Activated CD4-positive, CD25-positive, alpha-beta regulatory T cell treated with anti-CD3 and anti-CD28 coated beads, Interleukin-2, amount 50 U/mL, for 72 hours (primary cell): ENCODE data around the gene HIP1R.
"Not testable (repeated sequence)": the region's sequence is repeated elsewhere in the genome, so short reads cannot be mapped to it uniquely, and the experiment has no call there.

ENCODE experiments used
- DNase-seq: peaks from one replicate; pipeline ENCODE4 v3.0.0; 2021

Gene HIP1R

DNA sequence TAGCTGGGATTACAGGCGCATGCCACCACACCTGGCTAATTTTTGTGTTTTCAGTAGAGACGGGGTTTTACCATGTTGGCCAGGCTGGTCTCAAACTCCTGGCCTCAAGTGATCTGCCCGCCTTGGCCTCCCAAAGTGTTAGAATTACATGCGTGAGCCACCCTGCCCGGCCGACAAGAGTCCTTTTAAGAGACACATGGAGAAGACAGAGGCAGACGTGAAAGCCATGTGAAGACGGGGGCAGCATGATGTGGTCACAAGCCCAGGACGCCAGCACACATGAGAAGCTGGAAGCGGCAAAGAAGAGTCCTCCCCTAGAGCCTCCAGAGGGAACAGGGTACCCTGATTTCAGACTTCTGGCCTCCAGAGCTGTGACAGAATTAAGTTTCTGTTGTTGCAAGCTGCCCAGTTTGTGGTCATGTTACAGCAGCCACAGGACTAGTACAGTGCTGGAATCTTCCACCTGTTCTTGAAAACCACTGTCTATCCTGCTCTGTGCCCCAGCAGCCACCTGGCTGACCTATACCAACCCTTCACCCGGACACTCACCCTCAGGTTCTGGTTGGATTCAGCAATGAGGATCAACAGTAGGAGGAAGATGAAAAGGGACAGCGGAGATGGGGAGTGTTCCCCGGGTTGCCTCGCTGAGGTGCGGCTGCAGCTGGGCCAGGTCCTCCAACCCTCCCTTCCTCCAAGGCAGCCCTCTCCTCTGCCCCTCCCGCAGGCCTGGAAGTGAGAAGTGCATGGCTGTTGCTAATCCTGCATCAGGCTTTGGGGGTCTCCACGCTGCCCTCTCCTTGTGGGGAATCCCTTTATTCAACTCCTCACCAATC is 43.7 kb downstream of the HIP1R start:
- DNase-seq, result peak; percentile 19

DNA sequence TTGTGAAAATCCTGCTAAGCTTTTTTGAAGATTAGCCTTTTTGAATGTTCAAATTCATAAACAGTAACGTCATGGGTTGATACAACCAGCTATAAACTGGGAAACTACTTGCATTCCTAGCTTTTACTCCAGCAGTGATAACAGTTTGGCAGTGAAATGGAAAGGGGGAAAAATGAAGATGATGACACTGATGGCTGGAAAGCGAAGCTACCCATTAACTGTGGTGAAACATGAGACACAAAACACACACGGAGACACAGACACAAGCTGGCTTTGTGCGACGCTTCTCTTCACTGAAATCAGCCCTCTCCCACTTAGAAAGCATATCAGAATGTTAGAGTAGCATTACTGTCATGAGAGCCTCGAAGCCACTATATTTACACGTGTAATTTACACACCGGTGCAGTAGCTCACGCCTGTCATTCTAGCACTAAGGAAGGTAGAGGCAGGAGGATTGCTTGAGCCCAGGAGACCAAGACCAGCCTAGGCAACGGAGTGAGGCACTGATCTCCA is 45.0 kb downstream of the HIP1R start:
- no peak for DNase-seq

DNA sequence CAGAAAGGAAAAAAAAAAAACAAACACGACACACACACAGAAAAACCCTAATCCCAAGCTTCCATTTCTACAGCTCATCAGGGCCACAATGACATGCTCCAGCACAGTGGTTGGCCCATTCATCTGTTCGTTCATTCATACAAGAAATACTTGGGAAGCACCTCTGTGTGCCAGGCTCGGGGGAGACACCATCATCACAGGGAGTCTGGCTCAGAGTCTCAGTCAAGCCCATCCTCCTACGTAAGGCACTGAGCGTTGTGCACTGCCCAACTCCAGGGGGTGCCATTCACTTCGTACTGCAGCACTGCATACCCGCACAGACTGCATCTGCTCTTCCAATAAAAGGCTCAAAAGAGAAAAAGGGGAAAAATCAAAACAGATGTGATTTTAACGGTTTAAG is 45.4 kb downstream of the HIP1R start:
- DNase-seq, result no peak

DNA sequence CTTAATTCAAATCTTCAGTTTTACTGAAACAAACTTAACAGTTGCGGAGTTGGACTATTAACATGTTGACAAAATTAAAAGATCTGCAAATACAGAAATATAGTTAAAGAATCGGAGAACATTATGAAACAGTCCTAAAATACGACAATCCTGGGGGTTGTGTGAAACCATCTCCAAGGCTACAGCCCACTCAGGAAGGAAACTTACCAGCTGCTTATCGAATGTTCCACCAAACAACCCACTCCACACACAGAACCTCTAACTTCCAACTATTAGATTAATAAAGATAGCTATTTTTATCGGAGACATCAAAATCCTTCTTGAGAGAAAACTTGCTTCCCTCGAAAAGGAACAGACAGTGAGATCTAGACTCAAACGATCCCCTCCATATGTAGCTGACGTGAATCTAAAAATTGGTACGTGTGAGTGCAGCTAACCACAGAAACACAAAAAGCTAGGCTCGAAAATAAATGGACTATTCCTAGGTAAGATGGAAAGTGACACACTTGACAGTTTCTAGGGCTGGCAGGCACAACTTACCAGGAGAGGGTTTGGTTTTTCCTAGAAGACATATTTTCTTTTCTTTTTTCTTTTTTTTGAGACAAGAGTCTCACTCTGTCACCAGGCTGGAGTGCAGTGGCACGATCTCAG is 47.8 kb downstream of the HIP1R start:
- DNase-seq, result no peak

DNA sequence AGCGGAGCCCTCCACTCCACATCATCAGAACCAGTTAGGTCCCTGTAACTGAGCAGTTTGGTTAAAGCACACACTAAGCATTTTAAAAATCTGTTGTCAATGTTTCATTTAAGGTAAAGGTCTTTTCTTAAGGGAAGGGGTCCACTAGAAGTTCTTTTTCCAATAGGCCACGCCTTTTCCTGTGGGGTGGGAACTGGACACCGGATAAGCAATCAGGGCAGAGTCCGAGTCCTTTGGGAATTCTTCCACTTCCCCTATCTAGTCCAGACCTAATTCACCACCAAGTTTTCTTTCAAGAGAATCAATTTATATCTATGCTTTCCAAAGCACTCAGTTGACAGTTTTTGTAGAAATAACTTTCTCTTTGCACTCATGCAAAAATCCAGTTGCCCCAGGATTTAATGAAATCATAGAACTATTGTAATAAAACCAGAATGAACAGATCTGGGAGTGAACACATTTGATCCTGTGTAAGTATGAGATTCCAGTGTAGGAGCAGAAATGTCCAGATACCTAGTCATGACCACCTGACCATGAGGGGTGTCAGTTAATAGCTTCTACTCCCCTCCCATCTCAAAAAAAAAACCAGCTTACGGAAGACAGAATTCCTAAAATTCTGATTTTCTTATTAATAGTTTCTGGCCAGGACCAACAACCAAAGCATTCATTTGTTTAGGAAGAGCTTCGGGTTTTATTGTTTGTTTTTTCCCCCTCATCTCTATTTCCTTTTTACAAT is 49.0 kb downstream of the HIP1R start:
- no peak for DNase-seq

DNA sequence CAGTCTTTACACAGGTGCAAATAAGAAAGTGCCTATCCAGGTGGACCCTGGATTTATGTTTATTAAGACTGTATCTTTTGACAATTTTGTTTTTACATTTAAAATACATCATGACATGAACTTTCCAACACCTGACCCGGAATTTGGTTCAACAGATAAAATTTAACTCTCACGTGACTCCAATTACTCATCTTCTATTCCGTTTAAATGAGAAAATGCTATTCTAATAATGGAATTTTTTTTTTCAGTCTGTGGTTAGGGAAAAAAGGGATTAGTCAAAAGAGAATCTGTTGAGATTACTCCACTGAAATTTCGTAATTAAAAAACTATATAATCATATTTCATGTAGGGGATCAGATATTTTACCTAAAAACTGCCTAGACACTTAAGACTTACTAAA is 49.6 kb downstream of the HIP1R start:
- no peak for DNase-seq

DNA sequence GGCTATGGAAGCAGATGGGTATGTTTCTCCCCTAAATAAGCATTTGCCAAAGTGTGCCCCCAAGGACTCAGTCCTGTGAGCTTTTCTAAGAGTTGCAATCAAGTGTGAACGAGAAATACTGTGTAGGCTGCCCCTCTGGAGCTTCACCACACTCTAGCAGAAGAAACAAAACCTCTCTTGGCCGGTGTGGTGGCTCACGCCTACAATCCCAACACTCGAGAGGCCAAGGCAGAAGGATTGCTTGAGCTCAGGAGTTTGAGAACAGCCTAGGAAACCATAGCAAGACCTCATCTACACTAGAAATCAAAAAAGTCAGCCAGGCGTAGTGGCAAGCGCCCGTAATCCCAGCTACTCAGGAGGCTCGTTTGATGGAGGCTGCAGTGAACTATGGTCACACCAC is 50.9 kb downstream of the HIP1R start:
- DNase-seq, result no peak

DNA sequence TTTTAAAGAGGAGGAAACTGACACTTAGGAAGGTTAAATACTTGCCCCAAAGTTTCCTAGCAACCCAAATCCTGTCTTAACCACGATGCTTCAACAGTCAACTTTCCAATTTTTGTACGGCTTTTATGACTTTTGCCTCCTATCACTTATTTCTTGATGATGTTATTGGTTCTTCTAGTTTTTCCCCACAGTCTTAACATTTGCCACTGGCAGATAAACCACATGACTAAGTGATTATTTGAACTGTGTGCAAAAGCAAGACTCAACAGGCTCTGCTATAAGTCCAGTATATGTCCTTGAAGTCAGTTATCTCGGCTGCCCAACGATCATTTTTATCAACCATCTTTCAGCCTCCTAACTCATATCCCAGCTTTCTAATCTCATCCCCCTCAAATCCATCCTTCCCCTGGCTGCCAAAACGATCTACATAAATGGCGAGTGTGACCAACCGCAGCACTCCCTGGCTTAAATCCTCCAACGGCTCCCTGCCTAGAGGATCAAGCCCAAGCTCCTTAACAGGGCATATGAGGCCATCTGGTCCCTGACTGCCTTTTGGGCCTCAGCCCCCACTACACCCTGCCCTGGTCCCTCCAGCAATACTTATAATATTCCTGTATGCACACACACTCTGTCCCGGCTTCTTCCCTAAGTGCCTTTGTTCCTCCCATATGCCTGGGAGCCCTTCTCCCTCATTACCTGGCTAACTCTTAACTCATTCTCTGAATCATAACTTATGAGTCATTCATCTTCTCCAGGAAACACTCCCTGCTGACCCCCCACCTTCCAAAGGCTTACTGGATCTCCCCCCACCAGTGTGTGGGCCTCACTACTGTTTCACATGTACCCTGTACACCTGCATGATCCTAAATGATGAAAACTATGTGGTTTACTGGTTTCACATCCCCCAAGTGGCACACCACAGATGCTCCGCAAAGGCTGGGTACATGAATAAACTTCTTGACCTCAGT is 51.9 kb downstream of the HIP1R start:
- DNase-seq, result no peak

DNA sequence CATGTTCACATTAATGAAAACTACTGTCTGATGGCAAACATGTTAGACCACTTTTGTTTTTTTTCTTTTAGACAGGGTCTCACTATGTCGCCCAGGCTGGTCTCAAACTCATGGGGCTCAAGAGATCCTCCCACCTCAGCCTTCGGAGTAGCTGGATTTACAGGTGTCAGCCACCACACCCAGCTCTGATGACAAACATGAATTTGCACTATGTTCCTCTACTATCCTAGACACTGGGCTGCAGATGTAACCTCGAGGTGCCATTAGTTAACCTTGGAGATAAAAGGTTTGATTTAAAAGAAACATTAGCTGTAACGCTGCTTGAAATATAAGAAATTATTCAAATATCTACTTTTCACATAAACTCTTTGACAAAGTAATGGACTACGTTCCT is 52.6 kb downstream of the HIP1R start:
- no peak for DNase-seq

DNA sequence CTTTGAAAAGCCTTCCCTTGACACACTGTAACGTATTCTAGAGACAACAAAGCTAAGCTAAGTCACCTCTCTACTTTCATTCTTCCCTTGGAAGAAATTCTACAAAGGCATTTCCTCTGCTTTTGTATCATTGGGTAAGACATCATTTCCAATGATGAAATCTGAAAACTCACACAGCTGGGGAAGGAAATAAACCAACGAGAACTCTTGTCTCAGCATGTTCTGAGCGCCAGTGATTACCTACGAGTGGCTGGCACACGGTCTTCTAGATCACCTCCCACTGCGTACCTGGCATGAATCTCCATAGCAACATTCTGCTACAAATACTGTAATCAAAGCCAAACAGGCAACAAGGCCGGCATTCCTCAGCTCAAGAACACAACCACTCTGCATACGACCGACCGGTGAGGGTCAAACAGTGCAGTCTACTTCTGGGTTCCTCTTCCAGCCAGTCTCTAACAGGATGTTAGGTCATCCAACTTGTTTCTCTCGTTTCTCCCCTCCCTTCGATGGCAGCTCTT is 53.0 kb downstream of the HIP1R start:
- DNase-seq, result no peak

DNA sequence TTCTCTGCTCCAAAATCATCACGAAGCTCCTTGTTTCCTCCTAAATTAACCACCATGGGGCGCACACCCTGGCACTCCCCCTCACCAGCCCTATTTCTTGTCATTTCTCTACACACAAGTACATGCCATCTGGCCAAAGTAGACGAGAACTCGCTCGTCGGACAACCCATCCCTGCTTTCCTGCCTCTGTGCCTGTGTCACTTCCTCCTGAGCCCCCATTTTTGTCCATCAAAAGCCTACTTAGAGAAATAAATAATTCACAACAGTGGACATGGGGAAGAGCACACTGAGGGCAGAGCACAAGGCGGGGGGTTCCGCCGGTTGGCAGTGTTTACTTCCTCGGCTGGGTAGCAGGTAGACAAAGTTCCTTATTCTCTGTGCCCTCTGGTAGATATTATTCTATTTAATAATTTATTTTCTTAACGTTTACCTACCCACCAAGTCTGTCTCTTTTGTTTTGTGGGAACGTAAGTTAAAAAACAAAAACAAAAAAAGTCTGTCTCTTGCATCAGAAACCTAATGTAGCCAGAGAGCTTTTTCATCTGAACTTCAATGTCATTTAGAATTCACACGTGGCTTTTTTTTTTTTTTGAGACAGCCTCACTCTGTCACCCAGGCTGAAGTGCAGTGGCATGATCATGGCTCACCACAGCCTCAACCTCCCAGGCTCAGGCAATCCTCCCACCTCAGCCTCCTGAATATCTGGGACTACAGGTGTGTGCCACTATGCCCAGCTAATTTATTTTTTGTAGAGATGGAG is 54.7 kb downstream of the HIP1R start:
- no peak for DNase-seq

DNA sequence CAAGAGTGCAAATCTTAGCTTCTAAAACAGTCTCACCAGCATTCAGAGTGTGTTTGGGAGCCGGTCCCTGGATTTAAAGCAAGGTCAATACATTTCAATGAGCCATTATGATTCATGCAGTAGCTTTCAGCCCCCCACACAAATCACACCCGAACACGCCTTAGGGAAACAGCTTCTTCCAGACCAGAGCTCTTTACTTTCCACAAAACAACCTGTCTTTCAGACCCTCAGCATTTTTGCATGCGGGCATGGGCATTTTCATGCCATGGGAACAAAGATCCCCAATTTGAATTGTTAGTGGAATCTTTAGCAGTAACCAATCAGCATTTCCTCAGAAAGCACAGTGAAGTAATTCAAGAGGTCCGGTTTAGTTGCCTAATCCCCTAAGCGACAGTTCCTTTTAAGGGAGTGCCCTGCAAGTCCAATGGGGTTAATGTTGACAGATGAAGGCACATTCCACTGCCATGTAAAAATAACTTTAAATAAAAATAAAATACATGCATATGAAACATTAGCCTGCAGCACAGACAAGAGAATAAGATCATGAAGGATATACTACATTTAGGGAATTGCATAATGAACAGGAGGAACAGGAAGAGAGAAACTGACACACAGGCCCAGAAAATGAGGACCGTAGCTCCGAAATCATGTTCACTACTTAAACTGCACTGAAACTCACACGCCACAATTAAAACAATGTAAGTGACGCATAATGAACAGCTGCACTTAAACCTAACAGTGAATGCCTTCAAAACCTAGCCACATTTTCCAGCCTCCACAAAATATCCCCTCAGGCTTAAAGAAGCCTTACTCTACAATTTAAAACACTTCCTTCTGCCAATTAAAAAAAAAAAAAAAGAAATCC is 56.6 kb downstream of the HIP1R start:
- DNase-seq, result no peak

DNA sequence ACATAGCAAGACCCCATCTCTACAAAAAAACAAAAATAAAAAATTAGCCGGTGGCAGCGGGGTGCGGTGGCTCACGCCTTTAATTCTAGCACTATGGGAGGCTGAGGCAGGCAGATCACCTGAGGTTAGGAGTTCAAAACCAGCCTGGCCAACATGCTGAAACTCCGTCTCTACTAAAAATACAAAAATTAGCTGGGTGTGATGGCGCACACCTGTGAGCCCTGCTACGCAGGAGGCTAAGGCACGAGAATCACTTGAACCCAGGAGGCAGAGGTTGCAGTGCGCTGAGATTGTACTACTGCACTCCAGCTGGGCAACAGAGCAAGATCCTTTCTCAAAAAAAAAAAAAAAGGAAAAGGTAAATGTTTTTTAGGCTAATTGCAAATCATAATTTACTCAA is 57.5 kb downstream of the HIP1R start:
- not testable (repeated sequence) for DNase-seq

DNA sequence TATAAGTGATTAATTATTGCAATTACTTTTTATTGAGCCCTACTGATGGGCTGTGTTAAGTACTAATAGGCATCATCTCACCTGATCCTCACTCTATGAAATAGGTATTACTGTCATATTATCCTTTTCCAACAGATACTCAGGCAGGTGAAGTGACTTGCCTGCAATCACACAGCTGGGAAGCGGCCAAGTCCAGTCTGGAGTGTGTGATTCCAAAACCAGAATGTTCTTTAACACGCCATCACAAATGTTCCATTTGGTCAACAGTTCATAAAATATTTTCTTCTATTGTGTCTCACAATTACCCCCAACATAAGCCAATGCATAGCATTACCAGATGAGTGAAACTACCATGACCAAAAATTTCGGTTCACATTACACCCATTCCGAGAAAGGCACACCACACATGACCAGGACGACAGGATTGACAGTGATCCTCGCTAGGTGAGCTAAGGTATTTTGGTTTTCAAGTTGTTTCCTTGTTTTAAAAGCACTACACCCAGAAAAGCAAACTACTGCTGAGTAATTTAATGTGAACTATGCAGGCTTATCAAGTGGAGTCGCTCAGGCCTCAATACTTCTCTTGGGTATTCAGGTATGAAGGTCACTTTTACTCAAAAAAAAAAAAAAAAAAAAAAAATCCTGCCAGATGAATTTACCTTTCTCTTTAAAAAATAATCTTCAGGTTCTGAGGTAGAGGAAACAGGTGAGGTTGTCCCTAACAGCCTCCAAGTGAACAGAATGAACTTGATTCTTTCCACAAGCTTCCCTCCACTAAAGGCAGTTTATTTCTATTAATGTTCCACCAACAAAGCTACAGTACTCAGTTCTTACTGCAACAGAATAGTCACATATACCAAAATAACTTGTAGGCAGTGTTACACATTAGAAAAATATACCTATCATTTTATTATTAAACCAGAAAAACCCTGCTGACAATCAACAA is 58.2 kb downstream of the HIP1R start:
- no peak for DNase-seq

DNA sequence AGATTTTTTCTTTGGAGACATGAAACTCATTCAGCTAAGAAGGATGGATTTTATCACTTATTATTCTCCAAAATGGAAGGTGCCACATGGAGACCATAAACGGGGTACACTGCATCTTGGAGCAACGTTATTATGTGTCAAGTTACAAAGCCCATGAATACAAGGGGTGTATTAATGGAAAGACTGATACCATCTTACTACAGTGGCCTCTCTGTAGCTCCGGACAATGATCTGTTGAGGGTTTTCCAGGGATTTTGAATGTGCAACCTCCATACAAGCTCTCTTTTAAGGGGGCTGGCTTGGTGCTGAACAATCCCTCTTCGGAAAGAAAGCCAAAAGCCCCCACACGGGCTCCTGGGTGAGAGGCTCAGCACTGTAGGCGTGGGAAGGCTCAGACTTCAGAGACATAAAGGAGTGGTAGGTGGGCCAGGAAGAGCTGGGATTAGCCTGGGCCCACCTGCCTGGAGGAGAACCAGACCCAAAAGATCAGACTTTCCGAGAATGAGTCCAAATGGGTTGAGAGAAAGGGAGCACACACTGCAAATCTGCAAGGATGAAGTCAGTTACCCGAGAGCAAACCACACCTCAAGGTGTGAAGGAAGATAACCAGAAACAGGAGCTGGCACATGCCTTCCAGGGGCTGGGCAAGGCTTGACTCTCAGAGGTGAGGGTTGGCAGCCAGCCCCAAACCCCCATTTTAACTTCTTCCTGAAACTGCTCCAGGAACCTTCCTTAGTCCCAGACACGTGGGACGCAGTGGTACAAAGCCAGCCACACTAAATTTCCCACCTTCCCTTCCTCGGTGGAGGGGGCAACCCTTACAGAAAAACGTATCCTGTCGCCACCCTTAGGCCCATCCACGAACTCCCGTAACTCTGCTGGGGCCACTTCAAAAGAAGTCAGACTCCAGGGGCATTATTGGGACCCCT is 59.2 kb downstream of the HIP1R start:
- DNase-seq, result no peak

DNA sequence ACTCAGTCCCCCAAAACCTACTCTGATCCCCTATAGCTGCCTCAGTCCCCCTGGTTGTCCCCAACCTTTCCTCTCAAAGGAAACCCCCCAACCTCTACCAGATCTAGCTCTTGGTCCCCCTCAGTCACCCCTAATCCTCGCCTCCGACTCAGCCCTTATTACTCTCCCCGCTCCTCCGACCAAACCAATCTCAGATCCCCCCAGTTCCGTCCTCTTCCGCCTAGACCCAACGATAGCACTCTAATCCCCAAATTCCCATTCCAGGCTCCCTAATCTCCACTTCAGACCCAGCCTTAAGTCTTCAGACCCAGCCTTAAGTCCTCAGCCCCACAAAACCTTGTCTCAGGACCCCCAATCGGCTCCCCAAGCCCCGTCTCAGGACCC is 60.1 kb downstream of the HIP1R start:
- DNase-seq, result no peak

DNA sequence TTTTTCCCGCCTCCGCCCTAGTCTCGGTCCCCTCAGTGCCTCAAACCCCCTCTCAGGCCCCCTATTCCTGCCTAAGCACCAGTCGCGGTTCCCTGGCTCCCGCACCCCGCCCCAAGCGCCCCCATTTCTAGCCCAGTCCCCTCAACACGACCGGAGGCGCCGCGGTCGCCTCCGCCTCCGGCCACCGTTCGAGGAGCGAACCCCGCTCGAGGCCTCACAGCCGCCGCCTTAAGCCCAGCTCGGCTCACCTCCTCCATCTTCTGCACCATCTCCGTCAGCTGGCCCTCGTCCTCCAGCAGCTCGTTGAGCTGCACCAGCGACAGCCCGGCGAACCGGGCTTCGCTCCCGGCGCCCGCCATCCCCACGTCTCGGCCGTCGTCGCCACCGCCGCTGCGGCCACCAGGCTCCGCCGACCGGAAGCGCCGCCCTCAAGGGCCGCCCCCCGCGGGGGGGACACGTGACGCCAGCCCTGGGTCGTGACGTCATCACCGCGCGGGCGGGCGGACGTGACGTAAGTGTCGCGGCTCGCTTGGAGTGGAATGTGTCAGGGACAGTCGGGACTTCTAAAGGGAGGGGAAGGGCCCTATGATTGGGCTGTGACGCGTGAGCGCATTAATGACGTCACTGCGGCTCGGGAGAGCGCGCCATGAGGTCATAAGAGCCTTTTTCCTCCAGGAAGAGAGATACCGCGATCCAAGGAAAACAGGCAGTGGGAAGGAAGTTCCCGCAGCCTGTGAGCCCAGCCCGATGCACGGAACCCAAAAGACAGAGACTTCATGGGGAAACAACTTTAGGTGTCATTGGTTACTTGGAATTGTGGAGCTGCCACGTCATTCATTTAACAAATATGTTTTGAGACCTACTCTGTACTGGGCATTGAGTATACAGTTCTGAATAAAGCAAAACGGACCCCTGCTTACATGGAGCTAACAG is 60.7 kb downstream of the HIP1R start, which contains the start of gene VPS37B:
Gene VPS37B (minus strand): TSS at position 421 of the 933 bp plus-strand sequence. CDS start 62 bp downstream, at position 359.
- peak; percentile 91 for DNase-seq
